ENCODE data around the gene MGAT5. TPM values are rescaled to one million over a fixed set of nuclear protein-coding genes. Genes with fewer than 3 reads are reported as not detected.

MGAT5 gene
- total RNA-seq, 2 experiments from 2014 or later, result 60.8 to 68.0 TPM

GRCh38 chr2:134314202-134314601 lies 60.3 kb downstream of the MGAT5 start:
- Histone ChIP-seq H3K4me2 (ENCODE audit: low read length) (no peak overlapping the region), H4K20me1 (ENCODE audit: insufficient read depth, low read length) (no peaks in the 10 kb centered on the region), H3K36me3 (ENCODE audit: insufficient read depth, low read length) (peaks cover 23% of the 10 kb centered on the region), H3K4me1 (ENCODE audit: insufficient read depth, low read length, poor library complexity, severe bottlenecking) (no peaks in the 10 kb centered on the region), H3K9me3 (ENCODE audit: low read length) (peaks cover under 1% of the 10 kb centered on the region; the same call in 1 of the 2 replicates), H3K9me2 (ENCODE audit: insufficient read depth, low read length) (no peaks in the 10 kb centered on the region), H3K79me2 (ENCODE audit: insufficient read depth, low read depth, low read length) (0 out of 2 replicates have a peak, but pooled peaks cover 2% of the 10 kb centered on the region), H3K27ac (ENCODE audit: low read depth, low read length, poor library complexity, severe bottlenecking) (no peak overlapping the region), H3K4me3 (ENCODE audit: low read depth, low read length, poor library complexity, severe bottlenecking) (no peak overlapping the region), H2AFZ (ENCODE audit: low read length) (no peak overlapping the region)
- intact Hi-C loops (cut with micrococcal nuclease; ENCODE audit: unreplicated experiment), result no loop called here
- POLR2A ChIA-PET, result interaction anchor here (1.2 to 1.4 kb wide), 3 partner anchors 8 to 24 kb away, joined by 3 to 8 read pairs (median 3); no protein-coding TSS in a partner anchor
- TF ChIP-seq EZH2phosphoT487 (IDR thresholded peaks at IDR 0.05; ENCODE audit: borderline replicate concordance, low read depth, low read length) (no peak), CTCF (conservative IDR thresholded peaks at IDR 0.05; ENCODE audit: low read length) (no peak)
- no peak for DNase-seq (ENCODE audit: low spot score)
- CTCF ChIA-PET (ENCODE audit: unreplicated experiment), result no interaction called here
- no TSS peak for BruUV-seq (replicated peaks)

- BruUV-seq (replicated peaks), result no TSS peak
- Histone ChIP-seq H3K9me2 (ENCODE audit: insufficient read depth, low read length) (no peaks in the 10 kb centered on the region), H2AFZ (ENCODE audit: low read length) (no peak overlapping the region), H3K9me3 (ENCODE audit: low read length) (no peaks in the 10 kb centered on the region), H4K20me1 (ENCODE audit: insufficient read depth, low read length) (no peaks in the 10 kb centered on the region), H3K36me3 (ENCODE audit: insufficient read depth, low read length) (peaks cover 26% of the 10 kb centered on the region), H3K79me2 (ENCODE audit: insufficient read depth, low read depth, low read length) (no peaks in the 10 kb centered on the region), H3K4me2 (ENCODE audit: low read length) (no peak overlapping the region), H3K4me3 (ENCODE audit: low read depth, low read length, poor library complexity, severe bottlenecking) (no peak overlapping the region), H3K4me1 (ENCODE audit: insufficient read depth, low read length, poor library complexity, severe bottlenecking) (no peaks in the 10 kb centered on the region), H3K27ac (ENCODE audit: low read depth, low read length, poor library complexity, severe bottlenecking) (no peak overlapping the region)
- intact Hi-C loops (cut with micrococcal nuclease; ENCODE audit: unreplicated experiment), result no loop called here
- no peak for DNase-seq (ENCODE audit: low spot score)
- CTCF ChIA-PET (ENCODE audit: unreplicated experiment), result no interaction called here
- POLR2A ChIA-PET, result interaction anchor here (1.3 kb wide), 1 partner anchor 12 kb away, joined by 3 read pairs; no protein-coding TSS in a partner anchor
- TF ChIP-seq CTCF (conservative IDR thresholded peaks at IDR 0.05; ENCODE audit: low read length) (peak; percentile 42; the same call in 1 of the 2 replicates), EZH2phosphoT487 (IDR thresholded peaks at IDR 0.05; ENCODE audit: borderline replicate concordance, low read depth, low read length) (no peak)
These were observed 61.0 kb downstream of the MGAT5 start for GRCh38 chr2:134314681-134315368.

- intact Hi-C loops (cut with micrococcal nuclease; ENCODE audit: unreplicated experiment), result no loop called here
- BruUV-seq (replicated peaks), result no TSS peak
- Histone ChIP-seq H4K20me1 (ENCODE audit: insufficient read depth, low read length) (no peaks in the 10 kb centered on the region), H3K4me3 (ENCODE audit: low read depth, low read length, poor library complexity, severe bottlenecking) (no peak overlapping the region), H3K79me2 (ENCODE audit: insufficient read depth, low read depth, low read length) (no peaks in the 10 kb centered on the region), H3K4me2 (ENCODE audit: low read length) (no peak overlapping the region), H3K4me1 (ENCODE audit: insufficient read depth, low read length, poor library complexity, severe bottlenecking) (no peaks in the 10 kb centered on the region), H2AFZ (ENCODE audit: low read length) (no peak overlapping the region), H3K36me3 (ENCODE audit: insufficient read depth, low read length) (peaks cover 31% of the 10 kb centered on the region), H3K27ac (ENCODE audit: low read depth, low read length, poor library complexity, severe bottlenecking) (no peak overlapping the region), H3K9me2 (ENCODE audit: insufficient read depth, low read length) (no peaks in the 10 kb centered on the region), H3K9me3 (ENCODE audit: low read length) (no peaks in the 10 kb centered on the region)
- TF ChIP-seq CTCF (conservative IDR thresholded peaks at IDR 0.05; ENCODE audit: low read length), result no peak
- no peak for TF ChIP-seq EZH2phosphoT487 (IDR thresholded peaks at IDR 0.05; ENCODE audit: borderline replicate concordance, low read depth, low read length)
- ChIA-PET CTCF (ENCODE audit: unreplicated experiment) (no interaction called here), POLR2A (interaction anchor here (1.1 kb wide), 1 partner anchor 64 kb away, joined by 3 read pairs; no protein-coding TSS in a partner anchor)
- no peak for DNase-seq (ENCODE audit: low spot score)
These were observed 61.6 kb downstream of the MGAT5 start for GRCh38 chr2:134315471-134315870.
